WTC11 (cell line): Measurements from ENCODE around the gene FXYD3. TPM values are rescaled to one million over a fixed set of nuclear protein-coding genes. Genes with fewer than 3 reads are reported as not detected.

ENCODE experiments used
- ATAC-seq: fragments of 200-7000 bp; cut with Tn5 transposase; 2 replicates; pipeline ENCODE4 v1.10.0; 2021; ENCODE audit warnings: mild to moderate bottlenecking, moderate library complexity
- CTCF ChIA-PET: fragments of 300-600 bp; sonication (Branson Sonifier 250); formaldehyde crosslinking; loops from one replicate; lab custom pipeline; 2021; ENCODE audit warnings: antibody characterized with exemption; lab: Charles Lee
- POLR2A ChIA-PET: fragments of 350-600 bp; sonication (Branson Sonifier 250); formaldehyde crosslinking; loops from one replicate; lab custom pipeline; 2021; ENCODE audit warnings: antibody characterized with exemption; lab: Charles Lee
- DNase-seq: peaks from one replicate; pipeline ENCODE4 v3.0.0; 2021; ENCODE audit warnings: low spot score
- H3K27ac Mint-ChIP-seq: 2 replicates; pipeline ENCODE4 v1.8.0; 2021; ENCODE audit warnings: mixed read lengths
- H3K27me3 Mint-ChIP-seq: 2 replicates; pipeline ENCODE4 v1.8.0; 2021; ENCODE audit warnings: low read depth, mild to moderate bottlenecking, moderate library complexity, mixed read lengths
- H3K36me3 Mint-ChIP-seq: 2 replicates; pipeline ENCODE4 v1.8.0; 2021; ENCODE audit warnings: mixed read lengths
- H3K4me1 Mint-ChIP-seq: 2 replicates; pipeline ENCODE4 v1.8.0; 2022; ENCODE audit warnings: mixed read lengths
- H3K4me3 Mint-ChIP-seq: 2 replicates; pipeline ENCODE4 v1.8.0; 2021; ENCODE audit warnings: mild to moderate bottlenecking, moderate library complexity, mixed read lengths
- H3K9me3 Mint-ChIP-seq: 2 replicates; pipeline ENCODE4 v1.8.0; 2021; ENCODE audit warnings: mixed read lengths
- ATF6 ChIP-seq: sonication (generic); formaldehyde crosslinking; IDR thresholded peaks from 2 replicates; pipeline ENCODE4 v1.8.1; 2023; ENCODE audit warnings: mild to moderate bottlenecking, missing genetic modification reagents
- CBFB ChIP-seq: sonication (generic); formaldehyde crosslinking; IDR thresholded peaks from 2 replicates; pipeline ENCODE4 v1.8.1; 2022; ENCODE audit warnings: mild to moderate bottlenecking, low read depth, missing genetic modification reagents
- CTCF ChIP-seq: fragments of 200-600 bp; IDR thresholded peaks from 2 replicates; pipeline ENCODE4 v1.8.0; 2022; ENCODE audit warnings: antibody characterized with exemption
- E2F5 ChIP-seq: sonication (generic); formaldehyde crosslinking; IDR thresholded peaks from 2 replicates; pipeline ENCODE4 v1.8.1; 2022; ENCODE audit warnings: mild to moderate bottlenecking, moderate library complexity, missing genetic modification reagents
- ELF4 ChIP-seq: sonication (generic); formaldehyde crosslinking; IDR thresholded peaks from 2 replicates; pipeline ENCODE4 v1.8.1; 2022; ENCODE audit warnings: low read depth, mild to moderate bottlenecking, moderate library complexity, missing genetic modification reagents
- ETV6 ChIP-seq: sonication (generic); formaldehyde crosslinking; IDR thresholded peaks from 2 replicates; pipeline ENCODE4 v1.8.1; 2022; ENCODE audit warnings: mild to moderate bottlenecking, missing genetic modification reagents
- GABPB1 ChIP-seq: sonication (generic); formaldehyde crosslinking; IDR thresholded peaks from 2 replicates; pipeline ENCODE4 v1.8.1; 2023; ENCODE audit warnings: mild to moderate bottlenecking, missing genetic modification reagents
- IRF1 ChIP-seq: sonication (generic); formaldehyde crosslinking; IDR thresholded peaks from 2 replicates; pipeline ENCODE4 v1.8.0; 2023; ENCODE audit warnings: missing genetic modification reagents
- MLX ChIP-seq: sonication (generic); formaldehyde crosslinking; IDR thresholded peaks from 2 replicates; pipeline ENCODE4 v1.8.1; 2023; ENCODE audit warnings: mild to moderate bottlenecking, missing genetic modification reagents, moderate library complexity
- MXD4 ChIP-seq: fragments of 250-450 bp; sonication (Bioruptor Pico); IDR thresholded peaks from 2 replicates; pipeline ENCODE4 v1.8.0; 2021; ENCODE audit warnings: mild to moderate bottlenecking, moderate library complexity, borderline replicate concordance
- NFE2L1 ChIP-seq: sonication (generic); formaldehyde crosslinking; IDR thresholded peaks from 2 replicates; pipeline ENCODE4 v1.8.1; 2023; ENCODE audit warnings: missing genetic modification reagents
- PREB ChIP-seq: sonication (generic); formaldehyde crosslinking; IDR thresholded peaks from 2 replicates; pipeline ENCODE4 v1.8.1; 2022; ENCODE audit warnings: mild to moderate bottlenecking, missing genetic modification reagents, moderate library complexity, borderline replicate concordance
- SOX15 ChIP-seq: fragments of 250-450 bp; sonication (Bioruptor Pico); IDR thresholded peaks from 2 replicates; pipeline ENCODE4 v1.9.0; 2021; ENCODE audit warnings: mild to moderate bottlenecking
- SP1 ChIP-seq: sonication (generic); formaldehyde crosslinking; conservative IDR thresholded peaks from 2 replicates; pipeline ENCODE4 v1.8.1; 2022; ENCODE audit warnings: missing genetic modification reagents
- STAT6 ChIP-seq: sonication (generic); formaldehyde crosslinking; conservative IDR thresholded peaks from 2 replicates; pipeline ENCODE4 v1.8.1; 2023; ENCODE audit warnings: mild to moderate bottlenecking, low read depth, missing genetic modification reagents, moderate library complexity
- TEAD1 ChIP-seq: sonication (generic); formaldehyde crosslinking; IDR thresholded peaks from 2 replicates; pipeline ENCODE4 v1.8.0; 2022; ENCODE audit warnings: mild to moderate bottlenecking, missing genetic modification reagents
- ZBTB21 ChIP-seq: sonication (generic); formaldehyde crosslinking; IDR thresholded peaks from 2 replicates; pipeline ENCODE4 v1.8.1; 2023; ENCODE audit warnings: mild to moderate bottlenecking, missing genetic modification reagents, borderline replicate concordance
- ZNF219 ChIP-seq: sonication (generic); formaldehyde crosslinking; IDR thresholded peaks from 2 replicates; pipeline ENCODE4 v1.8.0; 2023; ENCODE audit warnings: missing genetic modification reagents, mild to moderate bottlenecking, borderline replicate concordance
- ZNF281 ChIP-seq: sonication (generic); formaldehyde crosslinking; IDR thresholded peaks from 2 replicates; pipeline ENCODE4 v1.8.0; 2023; ENCODE audit warnings: mild to moderate bottlenecking, missing genetic modification reagents
- ZNF416 ChIP-seq: fragments of 250-450 bp; sonication (Bioruptor Pico); IDR thresholded peaks from 2 replicates; pipeline ENCODE4 v1.9.0; 2021; ENCODE audit warnings: mild to moderate bottlenecking, inconsistent platforms
- total RNA-seq: library from RNA; stranded (reverse); gene quantifications from 3 replicates; pipeline ENCODE4 v1.2.3, GENCODE V29; 2021

Gene FXYD3
- total RNA-seq, 1 experiment from 2014 or later: 1.8 TPM

GRCh38 chr19:35166100-35167063 lies 50.8 kb downstream of the FXYD3 start (continued):
- TF ChIP-seq STAT6 (CRISPR knock-in tag): no peak

- ATAC-seq: no peak
- Mint-ChIP-seq H3K27me3 (no peaks in the 10 kb centered on the region; the same call in 1 of the 2 replicates), H3K9me3 (peaks cover 31% of the 10 kb centered on the region), H3K27ac (0 out of 2 replicates have a peak overlapping the region, but pooled peaks have one; percentile 24), H3K4me1 (no peaks in the 10 kb centered on the region), H3K4me3 (no peak overlapping the region), H3K36me3 (peaks cover 54% of the 10 kb centered on the region)
- POLR2A ChIA-PET: no interaction called here
- TF ChIP-seq ZNF219 (CRISPR knock-in tag) (no peak), MXD4 (no peak), ZNF281 (no peak), PREB (CRISPR knock-in tag) (no peak), TEAD1 (CRISPR knock-in tag) (no peak), GABPB1 (no peak), NFE2L1 (CRISPR knock-in tag) (no peak), E2F5 (CRISPR knock-in tag) (no peak), ATF6 (CRISPR knock-in tag) (no peak), CBFB (CRISPR knock-in tag) (no peak), CTCF (no peak), MLX (CRISPR knock-in tag) (no peak), SP1 (CRISPR knock-in tag) (no peak), IRF1 (no peak), ZBTB21 (no peak), ZNF416 (CRISPR knock-in tag) (no peak), ETV6 (CRISPR knock-in tag) (no peak), SOX15 (no peak), ELF4 (CRISPR knock-in tag) (no peak)
- DNase-seq: no peak
- CTCF ChIA-PET: no interaction called here
Measured at GRCh38 chr19:35167251-35168119, 51.9 kb downstream of the FXYD3 start.
